Endodermal cell (in vitro differentiated cells): ENCODE measurements around the gene DROSHA. TPM values are rescaled to one million over a fixed set of nuclear protein-coding genes. Genes with fewer than 3 reads are reported as not detected.

Experiments
- DNase-seq: peaks from one replicate; pipeline ENCODE4 v3.0.0-alpha.2; 2017
- H3K27ac ChIP-seq: 2 replicates; pipeline ENCODE4 v1.5.1; 2013; ENCODE audit warnings: mild to moderate bottlenecking, low read depth, low read length, moderate library complexity
- H3K27me3 ChIP-seq: 2 replicates; pipeline ENCODE4 v1.6.1; 2013; ENCODE audit warnings: mild to moderate bottlenecking, low read length, moderate library complexity; ENCODE audit not compliant: insufficient read depth, control insufficient read depth, poor library complexity, severe bottlenecking
- H3K36me3 ChIP-seq: 2 replicates; pipeline ENCODE4 v1.7.0; 2013; ENCODE audit warnings: mild to moderate bottlenecking, low read length, moderate library complexity; ENCODE audit not compliant: control insufficient read depth, insufficient read depth
- H3K4me1 ChIP-seq: one replicate; pipeline ENCODE4 v1.7.0; 2013; ENCODE audit warnings: low read length; ENCODE audit not compliant: control insufficient read depth, insufficient read depth
- H3K4me3 ChIP-seq: 2 replicates; pipeline ENCODE4 v1.5.1; 2013; ENCODE audit warnings: mild to moderate bottlenecking, low read length, moderate library complexity
- H3K9ac ChIP-seq: 2 replicates; pipeline ENCODE4 v1.6.1; 2013; ENCODE audit warnings: mild to moderate bottlenecking, low read length, moderate library complexity; ENCODE audit not compliant: poor library complexity, severe bottlenecking; ENCODE audit errors: extremely low read depth
- H3K9me3 ChIP-seq: 2 replicates; pipeline ENCODE4 v1.6.1; 2013; ENCODE audit warnings: mild to moderate bottlenecking, low read length, moderate library complexity; ENCODE audit not compliant: control insufficient read depth
- H3K27ac Mint-ChIP-seq: 2 replicates; pipeline ENCODE4 v1.8.0; 2020; ENCODE audit warnings: mixed read lengths
- H3K27me3 Mint-ChIP-seq: 2 replicates; pipeline ENCODE4 v1.8.0; 2021; ENCODE audit warnings: mild to moderate bottlenecking, mixed read lengths; ENCODE audit not compliant: insufficient read depth
- H3K36me3 Mint-ChIP-seq: 2 replicates; pipeline ENCODE4 v1.8.0; 2020; ENCODE audit warnings: low read depth, mixed read lengths
- H3K4me1 Mint-ChIP-seq: 2 replicates; pipeline ENCODE4 v1.8.0; 2020; ENCODE audit warnings: mixed read lengths
- H3K4me3 Mint-ChIP-seq: 2 replicates; pipeline ENCODE4 v1.8.0; 2020; ENCODE audit warnings: mild to moderate bottlenecking, moderate library complexity, mixed read lengths
- H3K9me3 Mint-ChIP-seq: 2 replicates; pipeline ENCODE4 v1.8.0; 2020; ENCODE audit warnings: mild to moderate bottlenecking, mixed read lengths
- CTCF ChIP-seq: fragments of 200-600 bp; sonication (generic); conservative IDR thresholded peaks from 2 replicates; pipeline ENCODE4 v1.5.0; 2021; ENCODE audit warnings: antibody characterized with exemption, mild to moderate bottlenecking
- WGBS, 2 experiments: methylation state at CpG; one replicate each; pipeline versions ENCODE4 v1.1.5 to v1.1.7; 2013; ENCODE audit warnings: missing lambda C conversion rate in 2 of 2, mixed read lengths in 1 of 2; ENCODE audit not compliant: insufficient coverage in 1 of 2, insufficient read length in 1 of 2; 5-methylcytosine and 5-hydroxymethylcytosine counted together
- total RNA-seq, 2 donors: library from RNA; stranded (reverse); fragmentation: NEBNext Ultra II Directional in 1 of 2; extraction: Animal tissue kit (Norgen Biotek cat#: 25700) in 1 of 2; gene quantifications; 2 replicates in 1 of 2; 3 replicates in 1 of 2; pipeline ENCODE4 v1.2.1, GENCODE V29; 2021

The DROSHA gene
- total RNA-seq, 2 donors from 2014 or later, result 116 to 132 TPM

GRCh38 chr5:31404325-31404724 lies 127.6 kb downstream of the DROSHA start:
- no peaks in the 10 kb centered on the region for H3K4me1 ChIP-seq
- peaks cover 4% of the 10 kb centered on the region for H3K4me1 Mint-ChIP-seq
- H3K9me3 ChIP-seq, result no peaks in the 10 kb centered on the region
- H3K9me3 Mint-ChIP-seq, result no peaks in the 10 kb centered on the region
- no peak overlapping the region for H3K27ac ChIP-seq
- no peaks in the 10 kb centered on the region for H3K27me3 Mint-ChIP-seq
- no peak overlapping the region for H3K4me3 Mint-ChIP-seq
- no peak overlapping the region for H3K4me3 ChIP-seq
- no peak for DNase-seq
- TF ChIP-seq CTCF, result no peak
- H3K36me3 Mint-ChIP-seq, result peaks cover 64% of the 10 kb centered on the region
- no peak overlapping the region for H3K9ac ChIP-seq
- peaks cover 75% of the 10 kb centered on the region for H3K36me3 ChIP-seq
- 92 to 93% methylated on average over 3 of the region's 3 CpGs for WGBS, 2 experiments
- peak overlapping the region; percentile 56 for H3K27ac Mint-ChIP-seq
- H3K27me3 ChIP-seq, result no peaks in the 10 kb centered on the region

GRCh38 chr5:31401691-31402090 lies 130.2 kb downstream of the DROSHA start:
- no peak overlapping the region for H3K27ac ChIP-seq
- H3K36me3 ChIP-seq, result peaks cover 51% of the 10 kb centered on the region
- H3K4me3 Mint-ChIP-seq, result no peak overlapping the region
- peaks cover 1% of the 10 kb centered on the region for H3K4me1 ChIP-seq
- no peak for TF ChIP-seq CTCF
- no peak for DNase-seq
- no peak overlapping the region for H3K27ac Mint-ChIP-seq
- H3K27me3 ChIP-seq, result no peaks in the 10 kb centered on the region
- H3K9me3 ChIP-seq, result no peaks in the 10 kb centered on the region
- whole genome bisulfite sequencing, 2 experiments, result 67 to 90% methylated on average over 1 to 3 of the region's 3 CpGs
- H3K36me3 Mint-ChIP-seq, result peaks cover 43% of the 10 kb centered on the region
- H3K9me3 Mint-ChIP-seq, result no peaks in the 10 kb centered on the region
- H3K4me3 ChIP-seq, result no peak overlapping the region
- H3K9ac ChIP-seq, result no peak overlapping the region
- H3K27me3 Mint-ChIP-seq, result no peaks in the 10 kb centered on the region
- H3K4me1 Mint-ChIP-seq, result peaks cover 22% of the 10 kb centered on the region

- Histone ChIP-seq H3K9ac (no peak overlapping the region), H3K9me3 (no peaks in the 10 kb centered on the region), H3K36me3 (peaks cover 23% of the 10 kb centered on the region), H3K4me3 (peak overlapping the region; percentile 6), H3K27ac (no peak overlapping the region), H3K4me1 (peaks cover 5% of the 10 kb centered on the region), H3K27me3 (no peaks in the 10 kb centered on the region)
- Mint-ChIP-seq H3K4me1 (peaks cover 33% of the 10 kb centered on the region), H3K9me3 (no peaks in the 10 kb centered on the region), H3K36me3 (peaks cover 22% of the 10 kb centered on the region), H3K27ac (peak overlapping the region; percentile 46), H3K4me3 (no peak overlapping the region), H3K27me3 (no peaks in the 10 kb centered on the region)
- TF ChIP-seq CTCF, result no peak
- no peak for DNase-seq
- WGBS, 2 experiments, result 86 to 89% methylated on average over 9 to 11 of the region's 11 CpGs
Observed at GRCh38 chr5:31397926-31398557, 133.9 kb downstream of the DROSHA start.
